Osteoblast (primary cell): Measurements from ENCODE around the gene CDO1. TPM values are rescaled to one million over a fixed set of nuclear protein-coding genes. Genes with fewer than 3 reads are reported as not detected.

Experiments used
- DNase-seq: peaks from one replicate; pipeline ENCODE4 v3.0.0; 2011; ENCODE audit warnings: low spot score, mixed read lengths; ENCODE audit not compliant: insufficient read length; ENCODE audit errors: missing footprints
- H2AFZ ChIP-seq: 2 replicates; pipeline ENCODE4 v1.6.0; 2011; ENCODE audit warnings: mild to moderate bottlenecking, low read length
- H3K27ac ChIP-seq: 2 replicates; pipeline ENCODE4 v1.5.1; 2011; ENCODE audit warnings: mild to moderate bottlenecking, low read depth, low read length, moderate library complexity
- H3K27me3 ChIP-seq: 2 replicates; pipeline ENCODE4 v1.6.0; 2012; ENCODE audit warnings: mild to moderate bottlenecking, control low read depth, inconsistent platforms, low read length, moderate library complexity; ENCODE audit not compliant: insufficient read depth
- H3K36me3 ChIP-seq: 2 replicates; pipeline ENCODE4 v1.5.1; 2011; ENCODE audit warnings: mild to moderate bottlenecking, low read length, control low read depth, moderate library complexity; ENCODE audit not compliant: insufficient read depth
- H3K4me1 ChIP-seq: 2 replicates; pipeline ENCODE4 v1.5.1; 2011; ENCODE audit warnings: mild to moderate bottlenecking, low read length, control low read depth, moderate library complexity; ENCODE audit not compliant: insufficient read depth
- H3K4me2 ChIP-seq: 2 replicates; pipeline ENCODE4 v1.6.0; 2011; ENCODE audit warnings: mild to moderate bottlenecking, low read length; ENCODE audit not compliant: insufficient read depth
- H3K4me3 ChIP-seq: fragments of 200-600 bp; sonication (generic); 3 replicates; pipeline ENCODE4 v1.5.1; 2012; ENCODE audit warnings: mild to moderate bottlenecking, low read length, inconsistent platforms; ENCODE audit not compliant: insufficient read depth
- H3K79me2 ChIP-seq: 2 replicates; pipeline ENCODE4 v1.6.0; 2012; ENCODE audit warnings: mild to moderate bottlenecking, low read length, control low read depth, inconsistent platforms; ENCODE audit not compliant: insufficient read depth
- H3K9me3 ChIP-seq: 2 replicates; pipeline ENCODE4 v1.5.1; 2011; ENCODE audit warnings: low read depth, low read length, control low read depth
- H4K20me1 ChIP-seq: 2 replicates; pipeline ENCODE4 v1.6.0; 2012; ENCODE audit warnings: mild to moderate bottlenecking, low read length, control low read depth; ENCODE audit not compliant: insufficient read depth
- total RNA-seq: library from RNA; depleted of rRNA; stranded (reverse); fragments of >200 nt; gene quantifications from 2 replicates; pipeline ENCODE4 v1.2.3, GENCODE V29; 2012
- TF ChIP-seq, protein P1 (sequence below): IDR thresholded peaks from 2 replicates; pipeline ENCODE4 v1.5.1; 2011; ENCODE audit warnings: mild to moderate bottlenecking, low read depth, low read length, moderate library complexity; ENCODE audit errors: extremely low read depth

CDO1 gene
- total RNA-seq, 1 donor, result 8.0 TPM

DNA sequence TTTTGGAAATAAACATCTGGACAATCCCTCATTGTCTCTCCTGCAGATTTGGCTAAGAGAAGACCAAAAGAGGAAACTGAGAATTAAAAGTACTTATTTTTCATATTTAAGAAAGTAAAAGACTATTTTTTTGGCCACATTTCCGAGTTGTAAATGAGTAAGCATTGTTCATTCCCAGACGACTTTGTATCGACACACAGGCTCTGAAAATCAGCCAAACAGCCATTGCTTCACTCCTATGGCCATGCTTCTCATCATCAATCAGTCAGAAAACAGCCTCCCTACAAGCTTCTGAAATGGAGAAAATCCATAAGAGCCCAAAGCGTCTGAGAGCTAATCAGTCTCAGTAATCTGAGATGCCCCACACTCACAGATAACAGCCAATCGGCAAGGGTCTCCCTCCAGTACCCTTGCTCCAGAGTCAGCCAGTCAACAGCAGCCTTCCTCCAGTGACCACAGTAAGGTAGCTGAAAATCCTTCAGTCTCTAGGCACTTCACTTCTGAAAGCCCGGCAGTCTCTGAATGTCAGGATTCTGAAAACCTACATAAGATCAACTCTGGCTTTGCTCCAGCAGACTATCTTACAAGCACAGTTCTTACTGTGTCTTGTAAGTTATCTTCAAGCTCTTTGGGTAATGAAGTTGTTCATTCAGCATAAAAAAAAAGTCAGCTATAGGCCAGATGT lies 30.9 kb downstream of the CDO1 start:
- TF ChIP-seq, protein P1, sequence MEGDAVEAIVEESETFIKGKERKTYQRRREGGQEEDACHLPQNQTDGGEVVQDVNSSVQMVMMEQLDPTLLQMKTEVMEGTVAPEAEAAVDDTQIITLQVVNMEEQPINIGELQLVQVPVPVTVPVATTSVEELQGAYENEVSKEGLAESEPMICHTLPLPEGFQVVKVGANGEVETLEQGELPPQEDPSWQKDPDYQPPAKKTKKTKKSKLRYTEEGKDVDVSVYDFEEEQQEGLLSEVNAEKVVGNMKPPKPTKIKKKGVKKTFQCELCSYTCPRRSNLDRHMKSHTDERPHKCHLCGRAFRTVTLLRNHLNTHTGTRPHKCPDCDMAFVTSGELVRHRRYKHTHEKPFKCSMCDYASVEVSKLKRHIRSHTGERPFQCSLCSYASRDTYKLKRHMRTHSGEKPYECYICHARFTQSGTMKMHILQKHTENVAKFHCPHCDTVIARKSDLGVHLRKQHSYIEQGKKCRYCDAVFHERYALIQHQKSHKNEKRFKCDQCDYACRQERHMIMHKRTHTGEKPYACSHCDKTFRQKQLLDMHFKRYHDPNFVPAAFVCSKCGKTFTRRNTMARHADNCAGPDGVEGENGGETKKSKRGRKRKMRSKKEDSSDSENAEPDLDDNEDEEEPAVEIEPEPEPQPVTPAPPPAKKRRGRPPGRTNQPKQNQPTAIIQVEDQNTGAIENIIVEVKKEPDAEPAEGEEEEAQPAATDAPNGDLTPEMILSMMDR, result no peak
- no peaks in the 10 kb centered on the region for H3K27me3 ChIP-seq
- no peak overlapping the region for H3K4me2 ChIP-seq
- no peak for DNase-seq
- H4K20me1 ChIP-seq, result no peaks in the 10 kb centered on the region
- H3K79me2 ChIP-seq, result no peaks in the 10 kb centered on the region
- no peaks in the 10 kb centered on the region for H3K36me3 ChIP-seq
- no peak overlapping the region for H3K27ac ChIP-seq
- H3K4me3 ChIP-seq, result no peak overlapping the region
- H3K9me3 ChIP-seq, result no peaks in the 10 kb centered on the region
- H2AFZ ChIP-seq, result no peak overlapping the region
- H3K4me1 ChIP-seq, result no peaks in the 10 kb centered on the region

DNA sequence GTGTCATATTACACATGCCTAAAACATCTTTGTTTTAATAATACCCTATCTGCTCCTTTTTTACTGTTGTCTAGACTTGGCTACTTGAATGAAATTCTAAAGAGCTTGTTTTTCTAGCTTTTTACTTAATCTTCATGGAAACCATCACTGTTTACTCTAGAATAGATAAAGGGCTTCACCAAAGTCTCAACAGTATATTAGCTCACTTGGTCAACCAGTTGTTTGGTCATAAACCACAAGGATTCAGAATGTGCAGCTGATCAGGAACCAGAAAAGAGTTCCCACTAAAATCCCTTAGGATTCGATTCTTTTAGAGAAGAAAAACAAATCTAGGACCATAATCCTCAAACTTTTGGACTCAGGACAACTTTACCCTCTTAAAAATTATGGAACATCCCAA lies 38.0 kb downstream of the CDO1 start:
- H3K4me1 ChIP-seq, result no peaks in the 10 kb centered on the region
- H3K4me3 ChIP-seq, result no peak overlapping the region
- no peaks in the 10 kb centered on the region for H3K9me3 ChIP-seq
- no peak overlapping the region for H2AFZ ChIP-seq
- no peaks in the 10 kb centered on the region for H4K20me1 ChIP-seq
- H3K4me2 ChIP-seq, result no peak overlapping the region
- TF ChIP-seq, protein P1, result no peak
- no peaks in the 10 kb centered on the region for H3K79me2 ChIP-seq
- no peak for DNase-seq
- no peaks in the 10 kb centered on the region for H3K36me3 ChIP-seq
- no peaks in the 10 kb centered on the region for H3K27me3 ChIP-seq
- H3K27ac ChIP-seq, result no peak overlapping the region

DNA sequence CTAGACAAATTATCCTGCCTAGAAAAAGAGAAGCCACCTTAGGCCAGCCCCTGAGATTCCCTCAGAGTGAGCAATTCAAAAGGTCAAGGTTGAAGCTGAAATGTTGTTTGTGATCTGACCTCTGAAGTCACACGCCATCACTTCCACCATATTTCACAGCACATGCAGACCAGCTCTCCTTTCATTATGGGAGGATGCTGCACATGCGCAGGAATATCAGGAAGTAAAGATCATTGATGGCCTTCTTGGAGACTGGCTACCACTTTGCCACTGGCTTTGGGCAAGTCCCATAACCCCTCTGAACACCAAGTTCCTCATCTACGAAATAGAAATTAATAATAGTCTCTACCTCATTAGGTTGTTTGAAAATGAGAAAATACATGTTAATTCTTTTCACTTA lies 39.5 kb downstream of the CDO1 start:
- no peaks in the 10 kb centered on the region for H3K9me3 ChIP-seq
- no peaks in the 10 kb centered on the region for H3K36me3 ChIP-seq
- no peaks in the 10 kb centered on the region for H4K20me1 ChIP-seq
- no peak overlapping the region for H2AFZ ChIP-seq
- no peak overlapping the region for H3K4me3 ChIP-seq
- H3K27ac ChIP-seq, result no peak overlapping the region
- no peak for DNase-seq
- H3K4me1 ChIP-seq, result no peaks in the 10 kb centered on the region
- H3K27me3 ChIP-seq, result no peaks in the 10 kb centered on the region
- TF ChIP-seq, protein P1, result no peak
- H3K79me2 ChIP-seq, result no peaks in the 10 kb centered on the region
- H3K4me2 ChIP-seq, result no peak overlapping the region

DNA sequence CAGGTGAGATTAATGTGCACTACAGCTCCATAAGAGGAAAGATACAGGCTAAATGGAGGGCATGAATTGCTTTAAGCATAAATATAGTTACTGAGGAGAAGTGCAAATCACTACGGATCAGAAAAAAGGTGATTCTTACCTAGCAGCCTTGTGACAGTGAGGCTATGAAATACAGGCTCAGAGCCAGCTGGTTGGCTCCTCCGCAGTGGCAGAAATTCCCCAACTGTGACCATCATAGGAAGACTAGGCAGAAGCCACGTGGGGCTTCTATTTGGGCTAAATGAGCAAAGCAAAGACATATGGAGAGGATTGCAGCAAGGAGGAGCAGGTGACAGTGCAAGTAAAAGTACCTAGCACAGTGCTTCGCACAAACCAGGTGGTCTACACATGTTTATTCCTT lies 40.5 kb downstream of the CDO1 start:
- H4K20me1 ChIP-seq, result no peaks in the 10 kb centered on the region
- no peaks in the 10 kb centered on the region for H3K27me3 ChIP-seq
- H3K9me3 ChIP-seq, result no peaks in the 10 kb centered on the region
- no peaks in the 10 kb centered on the region for H3K79me2 ChIP-seq
- H3K36me3 ChIP-seq, result no peaks in the 10 kb centered on the region
- DNase-seq, result no peak
- TF ChIP-seq, protein P1, result no peak
- no peak overlapping the region for H3K4me3 ChIP-seq
- no peak overlapping the region for H3K27ac ChIP-seq
- H2AFZ ChIP-seq, result no peak overlapping the region
- no peak overlapping the region for H3K4me2 ChIP-seq
- H3K4me1 ChIP-seq, result no peaks in the 10 kb centered on the region
